Activated T-helper 1 cell treated with anti-CD3 and anti-CD28 coated beads, Interleukin-12 subunit alpha, Interleukin-12 subunit beta, Interleukin-2, Interleukin-4 antibody, amounts not matched to agents 30 ng/mL and 10 ng/mL and 1 ng/mL, durations not matched to agents 14 hours and 24 hours and 36 hours (primary cell): ENCODE results near the gene HAVCR2. TPM values are rescaled to one million over a fixed set of nuclear protein-coding genes. Genes with fewer than 3 reads are reported as not detected.

Source experiments
- DNase-seq: peaks from one replicate; pipeline ENCODE4 v3.0.0; 2021; ENCODE audit warnings: low spot score
- H3K27ac Mint-ChIP-seq: one replicate; pipeline ENCODE4 v1.8.0; 2021; ENCODE audit warnings: mild to moderate bottlenecking, mixed read lengths
- H3K27me3 Mint-ChIP-seq: one replicate; pipeline ENCODE4 v1.8.0; 2022; ENCODE audit warnings: mild to moderate bottlenecking, moderate library complexity, mixed read lengths; ENCODE audit not compliant: insufficient read depth
- H3K36me3 Mint-ChIP-seq: one replicate; pipeline ENCODE4 v1.8.0; 2021; ENCODE audit warnings: low read depth, mixed read lengths
- H3K4me1 Mint-ChIP-seq: one replicate; pipeline ENCODE4 v1.8.0; 2021; ENCODE audit warnings: low read depth, mixed read lengths
- H3K4me3 Mint-ChIP-seq: one replicate; pipeline ENCODE4 v1.8.0; 2021; ENCODE audit warnings: mild to moderate bottlenecking, moderate library complexity, mixed read lengths
- H3K9me3 Mint-ChIP-seq: one replicate; pipeline ENCODE4 v1.8.0; 2021; ENCODE audit warnings: mixed read lengths
- intact Hi-C: fragments of 100-400 bp; cut with micrococcal nuclease; formaldehyde crosslinking; loops from one replicate; pipeline ENCODE4 v1.15.1; 2024
- total RNA-seq: library from RNA; stranded (reverse); gene quantifications from 2 replicates; pipeline ENCODE4 v1.2.3, GENCODE V29; 2022

The HAVCR2 gene
- total RNA-seq, 1 donor from 2014 or later, result 128 TPM

GRCh38 chr5:157120102-157120501 is 11.3 kb upstream of the HAVCR2 start:
- Mint-ChIP-seq H3K36me3 (peaks cover 23% of the 10 kb centered on the region), H3K27me3 (no peaks in the 10 kb centered on the region), H3K27ac (no peak overlapping the region), H3K4me1 (peaks cover 21% of the 10 kb centered on the region), H3K4me3 (no peak overlapping the region), H3K9me3 (peaks cover 45% of the 10 kb centered on the region)
- DNase-seq, result no peak
- intact Hi-C loops, result no loop called here

- Mint-ChIP-seq H3K36me3 (peaks cover 13% of the 10 kb centered on the region), H3K9me3 (peaks cover 20% of the 10 kb centered on the region)
Measured at GRCh38 chr5:157116483-157116954, 7.7 kb upstream of the HAVCR2 start.

GRCh38 chr5:157115502-157115901 is 6.7 kb upstream of the HAVCR2 start:
- H3K4me1 Mint-ChIP-seq, result peaks cover 40% of the 10 kb centered on the region
- intact Hi-C loops, result no loop called here
- H3K27me3 Mint-ChIP-seq, result no peaks in the 10 kb centered on the region
- DNase-seq, result no peak
- peaks cover 8% of the 10 kb centered on the region for H3K36me3 Mint-ChIP-seq
- H3K27ac Mint-ChIP-seq, result no peak overlapping the region
- peaks cover 11% of the 10 kb centered on the region for H3K9me3 Mint-ChIP-seq
- H3K4me3 Mint-ChIP-seq, result no peak overlapping the region

More at GRCh38 chr5:157116483-157116954, 7.7 kb upstream of the HAVCR2 start:
- Mint-ChIP-seq H3K4me1 (peaks cover 40% of the 10 kb centered on the region), H3K27me3 (no peaks in the 10 kb centered on the region), H3K27ac (peak overlapping the region; percentile 61), H3K4me3 (peak overlapping the region; percentile 6)
- intact Hi-C loops, result loop anchor here (1.0 kb wide), 2 partner anchors 8 to 13 kb away; no protein-coding TSS in a partner anchor
- no peak for DNase-seq

- Mint-ChIP-seq H3K27ac (peak overlapping the region; percentile 50), H3K4me3 (no peak overlapping the region), H3K4me1 (peaks cover 42% of the 10 kb centered on the region), H3K27me3 (no peaks in the 10 kb centered on the region), H3K9me3 (peaks cover 6% of the 10 kb centered on the region), H3K36me3 (peaks cover 8% of the 10 kb centered on the region)
- intact Hi-C loops, result no loop called here
- no peak for DNase-seq
Measured at GRCh38 chr5:157115012-157115411, 6.2 kb upstream of the HAVCR2 start.

- no peak for DNase-seq
- Mint-ChIP-seq H3K27me3 (no peaks in the 10 kb centered on the region), H3K27ac (peak overlapping the region; percentile 82), H3K4me3 (peak overlapping the region; percentile 50), H3K4me1 (peaks cover 58% of the 10 kb centered on the region), H3K36me3 (peaks cover 11% of the 10 kb centered on the region), H3K9me3 (no peaks in the 10 kb centered on the region)
- intact Hi-C loops, result no loop called here
Measured at GRCh38 chr5:157113002-157113401, 4.2 kb upstream of the HAVCR2 start.

GRCh38 chr5:157109744-157110143 is 900 bp upstream of the HAVCR2 start:
- Mint-ChIP-seq H3K4me1 (peaks cover 61% of the 10 kb centered on the region), H3K27me3 (no peaks in the 10 kb centered on the region), H3K9me3 (no peaks in the 10 kb centered on the region), H3K27ac (peak overlapping the region; percentile 94), H3K36me3 (peaks cover 36% of the 10 kb centered on the region), H3K4me3 (peak overlapping the region; percentile 91)
- peak; percentile 44 for DNase-seq
- intact Hi-C loops, result loop anchor here (1.0 to 2.0 kb wide), 8 partner anchors 9 to 707 kb away; partner anchors contain the start of gene MED7

GRCh38 chr5:157107508-157107907 is 1.3 kb downstream of the HAVCR2 start:
- Mint-ChIP-seq H3K4me1 (peaks cover 60% of the 10 kb centered on the region), H3K4me3 (peak overlapping the region; percentile 91), H3K27me3 (no peaks in the 10 kb centered on the region), H3K27ac (peak overlapping the region; percentile 94), H3K36me3 (peaks cover 50% of the 10 kb centered on the region), H3K9me3 (no peaks in the 10 kb centered on the region)
- intact Hi-C loops, result no loop called here
- DNase-seq, result no peak

GRCh38 chr5:157106630-157107461 is 2.0 kb downstream of the HAVCR2 start:
- Mint-ChIP-seq H3K27me3 (no peaks in the 10 kb centered on the region), H3K27ac (peak overlapping the region; percentile 94), H3K4me3 (peak overlapping the region; percentile 91), H3K36me3 (peaks cover 55% of the 10 kb centered on the region), H3K9me3 (no peaks in the 10 kb centered on the region), H3K4me1 (peaks cover 60% of the 10 kb centered on the region)
- DNase-seq, result no peak
- intact Hi-C loops, result no loop called here

GRCh38 chr5:157100140-157100679 is 8.6 kb downstream of the HAVCR2 start:
- intact Hi-C loops, result loop anchor here (1.0 to 2.0 kb wide), 8 partner anchors 9 to 698 kb away; partner anchors contain the start of genes HAVCR2 and MED7
- H3K4me3 Mint-ChIP-seq, result peak overlapping the region; percentile 54
- peaks cover 50% of the 10 kb centered on the region for H3K4me1 Mint-ChIP-seq
- H3K36me3 Mint-ChIP-seq, result peaks cover 61% of the 10 kb centered on the region
- no peaks in the 10 kb centered on the region for H3K9me3 Mint-ChIP-seq
- peak overlapping the region; percentile 95 for H3K27ac Mint-ChIP-seq
- no peak for DNase-seq
- no peaks in the 10 kb centered on the region for H3K27me3 Mint-ChIP-seq

- peaks cover 15% of the 10 kb centered on the region for H3K4me1 Mint-ChIP-seq
- no peaks in the 10 kb centered on the region for H3K27me3 Mint-ChIP-seq
- no peak overlapping the region for H3K4me3 Mint-ChIP-seq
- H3K36me3 Mint-ChIP-seq, result peaks cover 70% of the 10 kb centered on the region
- H3K9me3 Mint-ChIP-seq, result no peaks in the 10 kb centered on the region
- DNase-seq, result no peak
- intact Hi-C loops, result no loop called here
- H3K27ac Mint-ChIP-seq, result peak overlapping the region; percentile 29
Measured at GRCh38 chr5:157088342-157088990, 20.4 kb downstream of the HAVCR2 start.

- no peaks in the 10 kb centered on the region for H3K27me3 Mint-ChIP-seq
- no peak overlapping the region for H3K27ac Mint-ChIP-seq
- H3K4me1 Mint-ChIP-seq, result peaks cover 24% of the 10 kb centered on the region
- intact Hi-C loops, result no loop called here
- peaks cover 79% of the 10 kb centered on the region for H3K36me3 Mint-ChIP-seq
- no peaks in the 10 kb centered on the region for H3K9me3 Mint-ChIP-seq
- H3K4me3 Mint-ChIP-seq, result no peak overlapping the region
- no peak for DNase-seq
Measured at GRCh38 chr5:157086751-157087359, 22.0 kb downstream of the HAVCR2 start.

- DNase-seq, result no peak
- no peaks in the 10 kb centered on the region for H3K9me3 Mint-ChIP-seq
- peaks cover 70% of the 10 kb centered on the region for H3K36me3 Mint-ChIP-seq
- H3K4me1 Mint-ChIP-seq, result peaks cover 24% of the 10 kb centered on the region
- H3K27me3 Mint-ChIP-seq, result no peaks in the 10 kb centered on the region
- H3K27ac Mint-ChIP-seq, result peak overlapping the region; percentile 48
- intact Hi-C loops, result no loop called here
- no peak overlapping the region for H3K4me3 Mint-ChIP-seq
Measured at GRCh38 chr5:157085930-157086329, 22.9 kb downstream of the HAVCR2 start.
